Keratinocyte (primary cell): ENCODE results near the gene SLC38A6. TPM values are rescaled to one million over a fixed set of nuclear protein-coding genes. Genes with fewer than 3 reads are reported as not detected.

Experiments used
- DNase-seq: peaks from one replicate; pipeline ENCODE4 v3.0.0-alpha.2; 2011; ENCODE audit warnings: low read depth, missing footprints, low spot score
- FAIRE-seq: peaks from 2 replicates; lab custom pipeline; 2011; peaks lifted over from hg19 to GRCh38; lab: Jason Lieb, UNC
- H2AFZ ChIP-seq: 2 replicates; pipeline ENCODE4 v1.6.0; 2012; ENCODE audit warnings: low read length, control low read depth, inconsistent platforms; ENCODE audit not compliant: control insufficient read depth
- H3K27ac ChIP-seq: 2 replicates; pipeline ENCODE4 v1.5.1; 2011; ENCODE audit warnings: low read length; ENCODE audit not compliant: control insufficient read depth, insufficient read depth
- H3K27me3 ChIP-seq: 3 replicates; pipeline ENCODE4 v1.6.0; 2011; ENCODE audit warnings: low read length; ENCODE audit not compliant: control insufficient read depth, insufficient read depth; ENCODE audit errors: extremely low read depth
- H3K36me3 ChIP-seq, 2 experiments: 2 replicates in 1 of 2; 3 replicates in 1 of 2; pipeline ENCODE4 v1.5.1; 2011; ENCODE audit warnings: low read length in 2 of 2, mild to moderate bottlenecking in 1 of 2; ENCODE audit not compliant: control insufficient read depth in 2 of 2, insufficient read depth in 2 of 2; ENCODE audit errors: extremely low read depth in 1 of 2
- H3K4me1 ChIP-seq: 3 replicates; pipeline ENCODE4 v1.5.1; 2011; ENCODE audit warnings: low read length; ENCODE audit not compliant: control insufficient read depth, insufficient read depth; ENCODE audit errors: extremely low read depth
- H3K4me2 ChIP-seq: 3 replicates; pipeline ENCODE4 v1.6.0; 2011; ENCODE audit warnings: low read depth, low read length; ENCODE audit not compliant: control insufficient read depth, insufficient read depth; ENCODE audit errors: extremely low read depth
- H3K4me3 ChIP-seq, 3 experiments: fragments of 200-600 bp in 1 of 3; sonication (generic) in 1 of 3; 2 replicates in 2 of 3; 3 replicates in 1 of 3; pipeline ENCODE4 v1.5.1; 2011 to 2016; ENCODE audit warnings: low read length in 3 of 3, mild to moderate bottlenecking in 3 of 3, control low read depth in 2 of 3, inconsistent platforms in 1 of 3, low read depth in 1 of 3, mixed read lengths in 1 of 3, mixed run types in 1 of 3, moderate library complexity in 1 of 3; ENCODE audit not compliant: control insufficient read depth in 2 of 3, insufficient read depth in 2 of 3; ENCODE audit errors: extremely low read depth in 1 of 3
- H3K79me2 ChIP-seq: 2 replicates; pipeline ENCODE4 v1.6.0; 2012; ENCODE audit warnings: low read length; ENCODE audit not compliant: control insufficient read depth, insufficient read depth
- H3K9ac ChIP-seq: 3 replicates; pipeline ENCODE4 v1.6.0; 2011; ENCODE audit warnings: low read length; ENCODE audit not compliant: control insufficient read depth, insufficient read depth; ENCODE audit errors: extremely low read depth
- H3K9me1 ChIP-seq: 3 replicates; pipeline ENCODE4 v1.6.0; 2011; ENCODE audit warnings: low read length; ENCODE audit not compliant: control insufficient read depth, insufficient read depth; ENCODE audit errors: extremely low read depth
- H3K9me3 ChIP-seq: 2 replicates; pipeline ENCODE4 v1.5.1; 2012; ENCODE audit warnings: low read depth, low read length; ENCODE audit not compliant: control insufficient read depth
- H4K20me1 ChIP-seq: 3 replicates; pipeline ENCODE4 v1.6.0; 2011; ENCODE audit warnings: low read length; ENCODE audit not compliant: control insufficient read depth, insufficient read depth; ENCODE audit errors: extremely low read depth
- CTCF ChIP-seq, 3 experiments: IDR thresholded peaks in 1 of 3; conservative IDR thresholded peaks in 1 of 3; optimal IDR thresholded peaks in 1 of 3; 2 replicates in 2 of 3; 3 replicates in 1 of 3; pipeline versions ENCODE3 to v1.5.1; 2011; ENCODE audit warnings: low read length in 3 of 3, mild to moderate bottlenecking in 3 of 3, moderate library complexity in 2 of 3, control low read depth in 1 of 3, inconsistent platforms in 1 of 3; ENCODE audit not compliant: insufficient read depth in 2 of 3; ENCODE audit errors: extremely low read depth in 1 of 3
- EZH2 ChIP-seq: IDR thresholded peaks from one replicate; pipeline ENCODE4 v1.6.1; 2012; ENCODE audit warnings: inconsistent platforms, mild to moderate bottlenecking, low read length, moderate library complexity
- dilution Hi-C: fragments of 300-500 bp; cut with MboI; formaldehyde crosslinking; loops from one replicate; pipeline ENCODE4 v1.7.0; 2020; ENCODE audit warnings: low sequenced_read_pairs; ENCODE audit not compliant: extremely low pct_ligation_motif_present
- polyA plus RNA-seq, 5 experiments: library from polyadenylated mRNA; depleted of rRNA in 3 of 5; stranded (reverse) in 3 of 5; stranded (forward) in 1 of 5; unstranded in 1 of 5; fragments of >200 nt; gene quantifications; 1 replicate in 1 of 5; 2 replicates in 3 of 5; 3 replicates in 1 of 5; pipeline versions ENCODE4 v1.2.1 to v1.2.3, GENCODE V29; 2011 to 2012; ENCODE audit warnings: missing spikeins in 2 of 5, low read depth in 1 of 5, low replicate concordance in 1 of 5
- small RNA-seq, 3 experiments: library from RNA; depleted of rRNA; stranded (forward); fragments of <200 nt; gene quantifications; one replicate each; pipeline ENCODE3, GENCODE V24; 2012; ENCODE audit warnings: low read depth in 3 of 3, low replicate concordance in 1 of 3; ENCODE audit not compliant: insufficient read length in 3 of 3

The SLC38A6 gene
- polyA plus RNA-seq, 1 donor (not counting 4 experiments of a cell fraction or from before 2014, with no cell fraction given): 15.7 TPM

DNA sequence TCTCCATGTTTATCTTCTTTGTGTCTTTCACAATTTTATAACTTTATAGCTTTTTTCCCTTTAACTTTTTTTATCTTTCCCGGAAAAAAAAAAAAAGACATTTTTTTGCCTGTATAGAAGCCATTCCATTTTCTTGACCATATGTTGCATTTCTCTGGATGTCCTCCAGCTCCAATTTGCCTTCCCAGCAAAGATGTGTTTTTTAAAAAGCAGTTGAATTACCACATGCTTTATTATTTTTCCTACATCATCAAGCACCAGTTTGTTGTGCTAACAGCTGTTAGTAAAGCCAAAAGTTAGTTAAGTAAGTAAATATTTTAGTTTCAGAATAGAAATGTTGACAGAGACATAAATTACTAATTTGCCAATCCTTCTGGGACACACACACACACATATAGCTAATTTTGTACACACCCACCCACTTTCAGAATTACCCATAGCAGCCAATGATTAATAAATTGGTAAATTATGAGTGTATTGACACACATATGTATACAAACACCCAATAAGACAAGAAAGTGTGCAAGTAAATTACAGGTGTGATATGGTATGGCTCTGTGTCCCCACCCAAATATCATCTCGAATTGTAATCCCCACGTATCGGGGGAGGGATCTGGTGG, 118.3 kb downstream of the SLC38A6 start:
- no peak for DNase-seq
- Histone ChIP-seq H3K9me3 (no peaks in the 10 kb centered on the region), H2AFZ (no peak overlapping the region), H3K79me2 (no peaks in the 10 kb centered on the region), H3K4me2 (no peak overlapping the region), H3K4me3 (no peak overlapping the region), H3K27ac (no peak overlapping the region), H3K9me1 (no peaks in the 10 kb centered on the region), H3K27me3 (no peaks in the 10 kb centered on the region), H4K20me1 (no peaks in the 10 kb centered on the region), H3K9ac (no peak overlapping the region), H3K4me1 (peaks cover 25% of the 10 kb centered on the region), H3K36me3 (no peaks in the 10 kb centered on the region)
- no peak for FAIRE-seq
- dilution Hi-C loops: no loop called here
- no peak for TF ChIP-seq CTCF (optimal IDR thresholded peaks at IDR 0.05 in 1 of 3, IDR thresholded peaks at IDR 0.05 in 1 of 3, conservative IDR thresholded peaks at IDR 0.05 in 1 of 3; ENCODE audit: extremely low read depth in 1 of 3, insufficient read depth in 2 of 3, low read length in 3 of 3)
- TF ChIP-seq EZH2: no peak

DNA sequence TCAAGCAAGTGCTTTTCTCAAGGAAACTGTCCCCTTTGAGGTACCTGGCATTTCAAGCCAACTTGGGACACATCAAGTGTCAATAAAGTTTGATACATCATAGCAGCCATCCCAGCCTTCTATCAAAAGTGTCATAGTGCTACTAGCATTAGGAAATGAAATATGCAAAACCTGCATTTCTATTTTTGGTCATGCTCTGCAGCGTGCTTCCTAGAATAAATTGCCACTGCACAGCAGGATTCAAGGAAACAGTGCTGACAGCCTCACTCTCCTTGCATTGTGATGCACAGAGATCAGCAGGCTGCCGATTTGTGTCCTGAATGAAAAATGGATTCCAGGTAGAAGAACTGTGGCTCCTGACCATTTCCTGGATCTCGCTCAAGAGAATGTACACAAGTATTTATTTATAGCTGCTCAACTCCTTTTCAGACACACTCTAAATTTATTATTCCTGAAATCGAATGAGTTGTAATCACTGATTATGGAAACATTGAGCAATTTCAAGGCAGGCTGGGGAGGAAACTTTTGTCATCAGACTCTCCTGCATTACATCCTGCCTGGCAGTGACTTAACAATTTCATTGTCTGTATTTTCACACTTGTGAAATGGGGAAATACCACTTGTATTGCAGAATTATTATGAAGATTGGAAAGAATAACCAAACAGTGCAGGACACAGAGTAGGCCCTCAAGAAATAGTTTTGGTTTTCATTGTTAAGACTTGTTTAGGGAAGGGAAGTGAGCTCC, 120.9 kb downstream of the SLC38A6 start:
- H3K79me2 ChIP-seq: no peaks in the 10 kb centered on the region
- H3K9me1 ChIP-seq: peaks cover 2% of the 10 kb centered on the region
- H3K27ac ChIP-seq: peak overlapping the region; percentile 86
- H4K20me1 ChIP-seq: no peaks in the 10 kb centered on the region
- H3K9ac ChIP-seq: no peak overlapping the region
- H3K4me1 ChIP-seq: peaks cover 32% of the 10 kb centered on the region
- H3K4me3 ChIP-seq: no peak overlapping the region
- dilution Hi-C loops: no loop called here
- FAIRE-seq (no peak), DNase-seq (no peak)
- H3K36me3 ChIP-seq: no peaks in the 10 kb centered on the region
- no peaks in the 10 kb centered on the region for H3K9me3 ChIP-seq
- no peak overlapping the region for H3K4me2 ChIP-seq
- TF ChIP-seq CTCF (optimal IDR thresholded peaks at IDR 0.05 in 1 of 3, IDR thresholded peaks at IDR 0.05 in 1 of 3, conservative IDR thresholded peaks at IDR 0.05 in 1 of 3; ENCODE audit: extremely low read depth in 1 of 3, insufficient read depth in 2 of 3, low read length in 3 of 3) (no peak), EZH2 (no peak)
- H2AFZ ChIP-seq: no peak overlapping the region
- H3K27me3 ChIP-seq: no peaks in the 10 kb centered on the region

Small RNAs within 50 kb of the gene (small RNA-seq; reads per million reads assigned to genes)
- gene RNU6-398P: 0 reads per million in 3 experiments

Other genes with a start within 250 kb of the SLC38A6 start
- 52.1 to 79.5 TPM (median 63.9 TPM) in 3 replicates for gene MNAT1, start 246.5 kb upstream of the SLC38A6 start, polyA plus RNA-seq
- 8.1 to 13.8 TPM (median 9.7 TPM) in 3 replicates for gene TRMT5, start 166 bp upstream of the SLC38A6 start, polyA plus RNA-seq